Endothelial cell of umbilical vein (primary cell): ENCODE measurements around the gene EEFSEC. TPM values are rescaled to one million over a fixed set of nuclear protein-coding genes. Genes with fewer than 3 reads are reported as not detected.

Experiments used
- BruUV-seq: library from RNA; stranded (reverse); fragments of 400-500 nt; replicated peaks from 2 replicates; lab custom pipeline; 2021; lab: Mats Ljungman, UMichigan
- CTCF ChIA-PET: fragments of 300-600, 350-600 bp; sonication (Branson Sonifier 250); formaldehyde crosslinking; loops from one replicate; lab custom pipeline; 2021; ENCODE audit warnings: antibody characterized with exemption, inconsistent platforms; lab: Charles Lee
- POLR2A ChIA-PET: fragments of 300-600, 350-600 bp; sonication (Branson Sonifier 250); formaldehyde crosslinking; loops from one replicate; lab custom pipeline; 2021; ENCODE audit warnings: antibody characterized with exemption, inconsistent platforms; lab: Charles Lee
- DNase-seq: peaks from one replicate; pipeline ENCODE4 v3.0.0-alpha.2; 2011; ENCODE audit warnings: low read depth, low spot score
- FAIRE-seq: peaks from 2 replicates; lab custom pipeline; 2011; peaks lifted over from hg19 to GRCh38; lab: Jason Lieb, UNC
- H2AFZ ChIP-seq: 2 replicates; pipeline ENCODE4 v1.6.0; 2012; ENCODE audit warnings: low read depth, low read length, control low read depth, inconsistent platforms
- H3K27ac ChIP-seq: 2 replicates; pipeline ENCODE4 v1.5.1; 2011; ENCODE audit warnings: low read depth, mild to moderate bottlenecking, control low read depth, low read length, moderate library complexity; ENCODE audit not compliant: insufficient read depth
- H3K27me3 ChIP-seq, 2 experiments: 2 replicates each; pipeline versions ENCODE4 v1.6.0 to v1.6.1; 2011; ENCODE audit warnings: low read length in 2 of 2, mixed read lengths in 1 of 2; ENCODE audit not compliant: control insufficient read depth in 2 of 2, insufficient read depth in 2 of 2
- H3K36me3 ChIP-seq, 2 experiments: 2 replicates in 1 of 2; 3 replicates in 1 of 2; pipeline ENCODE4 v1.5.1; 2011; ENCODE audit warnings: low read length in 2 of 2, mild to moderate bottlenecking in 1 of 2, moderate library complexity in 1 of 2; ENCODE audit not compliant: control insufficient read depth in 2 of 2, insufficient read depth in 2 of 2; ENCODE audit errors: extremely low read depth in 1 of 2
- H3K4me1 ChIP-seq: 3 replicates; pipeline ENCODE4 v1.5.1; 2011; ENCODE audit warnings: mild to moderate bottlenecking, low read length; ENCODE audit not compliant: control insufficient read depth, insufficient read depth; ENCODE audit errors: extremely low read depth
- H3K4me2 ChIP-seq: 2 replicates; pipeline ENCODE4 v1.6.1; 2011; ENCODE audit warnings: low read length, control low read depth, mixed read lengths; ENCODE audit not compliant: insufficient read depth
- H3K4me3 ChIP-seq, 3 experiments: fragments of 200-600 bp in 1 of 3; sonication (generic), shearing (Covaris generic) in 1 of 3; replicated peaks in 1 of 3; 2 replicates each; pipeline ENCODE4 v1.5.1; 2011 to 2016; ENCODE audit warnings: control low read depth in 3 of 3, low read length in 3 of 3, mild to moderate bottlenecking in 2 of 3, inconsistent platforms in 1 of 3, low read depth in 1 of 3, moderate library complexity in 1 of 3; ENCODE audit not compliant: insufficient read depth in 1 of 3
- H3K79me2 ChIP-seq: 2 replicates; pipeline ENCODE4 v1.6.0; 2012; ENCODE audit warnings: low read length, inconsistent platforms; ENCODE audit not compliant: control insufficient read depth, insufficient read depth
- H3K9ac ChIP-seq: replicated peaks from 2 replicates; pipeline ENCODE3; 2011; ENCODE audit warnings: low read length, control low read depth; ENCODE audit not compliant: insufficient read depth; ENCODE audit errors: extremely low read depth
- H3K9me1 ChIP-seq: replicated peaks from 3 replicates; pipeline ENCODE4 v1.6.0; 2011; ENCODE audit warnings: mild to moderate bottlenecking, low read length; ENCODE audit not compliant: control insufficient read depth, insufficient read depth; ENCODE audit errors: extremely low read depth
- H3K9me3 ChIP-seq: replicated peaks from 2 replicates; pipeline ENCODE4 v1.5.1; 2012; ENCODE audit warnings: low read length, inconsistent platforms; ENCODE audit not compliant: control insufficient read depth, insufficient read depth
- H4K20me1 ChIP-seq: replicated peaks from 2 replicates; pipeline ENCODE3; 2011; ENCODE audit warnings: mild to moderate bottlenecking, low read length; ENCODE audit not compliant: control insufficient read depth, insufficient read depth; ENCODE audit errors: extremely low read depth
- EZH2 ChIP-seq: IDR thresholded peaks from 2 replicates; pipeline ENCODE4 v1.6.1; 2012; ENCODE audit warnings: borderline replicate concordance, low read depth, mild to moderate bottlenecking, moderate library complexity, low read length, inconsistent platforms; ENCODE audit not compliant: severe bottlenecking
- FOS ChIP-seq: IDR thresholded peaks from 2 replicates; pipeline ENCODE4 v1.6.1; 2011; ENCODE audit warnings: mild to moderate bottlenecking, low read length, moderate library complexity, borderline replicate concordance; ENCODE audit not compliant: insufficient read depth
- GATA2 ChIP-seq: IDR thresholded peaks from 2 replicates; pipeline ENCODE4 v1.7.0; 2011; ENCODE audit warnings: low read depth, mild to moderate bottlenecking, moderate library complexity, mixed read lengths, low read length; ENCODE audit not compliant: insufficient read length, insufficient read depth
- JUN ChIP-seq: IDR thresholded peaks from 2 replicates; pipeline ENCODE4 v1.6.1; 2011; ENCODE audit warnings: borderline replicate concordance, low read depth; ENCODE audit not compliant: insufficient read length, insufficient read depth
- POLR2AphosphoS5 ChIP-seq: IDR thresholded peaks from 2 replicates; pipeline ENCODE4 v1.6.1; 2012; ENCODE audit warnings: low read depth, mild to moderate bottlenecking, control low read depth, low read length, moderate library complexity; ENCODE audit not compliant: insufficient read depth
- dilution Hi-C: fragments of 300-500 bp; cut with MboI; formaldehyde crosslinking; loops from one replicate; pipeline ENCODE4 v1.15.0; 2019; ENCODE audit warnings: low sequenced_read_pairs; ENCODE audit not compliant: extremely low pct_ligation_motif_present
- intact Hi-C: fragments of 100-400 bp; cut with micrococcal nuclease; formaldehyde crosslinking; loops from one replicate; pipeline ENCODE4 v1.10.0; 2022
- polyA plus RNA-seq, 4 experiments: library from polyadenylated mRNA; depleted of rRNA in 3 of 4; stranded (reverse) in 3 of 4; unstranded in 1 of 4; fragments of >200 nt; gene quantifications; 2 replicates each; pipeline versions ENCODE4 v1.2.1 to v1.2.3, GENCODE V29; 2011 to 2012; ENCODE audit warnings: missing spikeins in 1 of 4
- total RNA-seq: library from RNA; stranded (reverse); gene quantifications from 2 replicates; pipeline ENCODE4 v1.2.3, GENCODE V29; 2021
- TF ChIP-seq, protein P1 (sequence below), 2 donors: IDR thresholded peaks; 1 replicate in 1 of 2; 2 replicates in 1 of 2; pipeline ENCODE4 v1.5.1; 2011; ENCODE audit warnings: low read length in 2 of 2, mild to moderate bottlenecking in 2 of 2, moderate library complexity in 2 of 2, control low read depth in 1 of 2, inconsistent platforms in 1 of 2, low read depth in 1 of 2; ENCODE audit not compliant: insufficient read depth in 1 of 2; ENCODE audit errors: extremely low read depth in 1 of 2
- TF ChIP-seq, protein P2 (sequence below): IDR thresholded peaks from 2 replicates; pipeline ENCODE4 v1.6.1; 2011; ENCODE audit not compliant: insufficient read depth, insufficient read length

The EEFSEC gene
- total and polyA plus RNA-seq, 2 donors (not counting 3 experiments of a cell fraction or from before 2014, with no cell fraction given) = 13.1 to 14.5 TPM

DNA sequence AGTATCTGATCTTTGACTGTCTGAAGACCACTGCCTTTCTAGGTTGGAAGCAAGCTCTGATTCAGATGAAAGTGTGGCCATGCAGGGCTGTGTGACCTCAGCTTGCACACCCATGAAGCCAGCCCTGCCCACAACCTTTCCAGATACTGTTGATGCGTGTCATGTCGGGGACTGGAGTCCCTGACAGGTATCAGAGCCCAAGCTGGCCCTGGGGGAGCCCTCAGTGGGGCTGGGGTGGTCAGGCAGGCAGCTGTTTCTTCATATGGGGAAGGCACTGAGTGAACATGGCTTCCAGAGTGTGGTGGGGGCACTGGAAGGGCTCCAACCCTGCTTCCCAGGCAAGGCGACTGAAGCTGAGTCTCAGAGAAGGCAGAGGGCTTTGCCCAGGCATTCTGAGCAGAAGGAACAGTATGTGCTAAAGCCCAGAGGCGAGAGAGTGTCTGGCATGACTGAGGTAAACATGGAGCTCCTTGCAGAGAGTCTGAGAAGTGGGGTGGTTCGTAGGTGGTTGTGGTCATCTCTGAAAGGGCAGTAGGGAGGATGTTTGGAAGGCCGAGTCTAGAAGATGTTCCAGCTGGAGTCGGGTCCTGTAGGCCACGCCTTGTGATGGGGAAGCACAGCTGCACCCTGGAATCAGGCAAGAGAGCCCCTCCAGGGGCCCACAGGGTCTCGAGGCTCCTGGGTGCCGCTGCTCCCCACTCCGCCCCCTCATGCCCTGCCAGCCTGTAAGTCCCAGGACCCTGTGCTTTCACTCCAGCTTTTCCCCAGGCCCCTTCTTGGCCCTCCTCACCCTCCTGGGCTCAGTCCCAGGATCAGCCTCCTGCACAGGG, 122.2 kb downstream of the EEFSEC start:
- no peaks in the 10 kb centered on the region for H3K9me1 ChIP-seq
- CTCF ChIA-PET = interaction anchor here (0.8 to 1.7 kb wide), 3 partner anchors 46 to 49 kb away, joined by 3 to 7 read pairs (median 3); no protein-coding TSS in a partner anchor
- H3K4me1 ChIP-seq = peaks cover 22% of the 10 kb centered on the region
- peak overlapping the region; percentile 15 for H2AFZ ChIP-seq
- DNase-seq = no peak
- no peaks in the 10 kb centered on the region for H3K27me3 ChIP-seq
- H3K9ac ChIP-seq = no peak overlapping the region
- H3K27ac ChIP-seq = peak overlapping the region; percentile 40
- no TSS peak for BruUV-seq
- dilution Hi-C loops (no loop called here), intact Hi-C loops (no loop called here)
- H3K9me3 ChIP-seq = no peaks in the 10 kb centered on the region
- no peaks in the 10 kb centered on the region for H3K36me3 ChIP-seq
- H3K79me2 ChIP-seq = no peaks in the 10 kb centered on the region
- H4K20me1 ChIP-seq = no peaks in the 10 kb centered on the region
- H3K4me3 ChIP-seq = no peak overlapping the region
- POLR2A ChIA-PET = no interaction called here
- TF ChIP-seq EZH2 (no peak), POLR2AphosphoS5 (no peak), GATA2 (no peak), JUN (no peak), FOS (no peak)
- TF ChIP-seq, protein P1, sequence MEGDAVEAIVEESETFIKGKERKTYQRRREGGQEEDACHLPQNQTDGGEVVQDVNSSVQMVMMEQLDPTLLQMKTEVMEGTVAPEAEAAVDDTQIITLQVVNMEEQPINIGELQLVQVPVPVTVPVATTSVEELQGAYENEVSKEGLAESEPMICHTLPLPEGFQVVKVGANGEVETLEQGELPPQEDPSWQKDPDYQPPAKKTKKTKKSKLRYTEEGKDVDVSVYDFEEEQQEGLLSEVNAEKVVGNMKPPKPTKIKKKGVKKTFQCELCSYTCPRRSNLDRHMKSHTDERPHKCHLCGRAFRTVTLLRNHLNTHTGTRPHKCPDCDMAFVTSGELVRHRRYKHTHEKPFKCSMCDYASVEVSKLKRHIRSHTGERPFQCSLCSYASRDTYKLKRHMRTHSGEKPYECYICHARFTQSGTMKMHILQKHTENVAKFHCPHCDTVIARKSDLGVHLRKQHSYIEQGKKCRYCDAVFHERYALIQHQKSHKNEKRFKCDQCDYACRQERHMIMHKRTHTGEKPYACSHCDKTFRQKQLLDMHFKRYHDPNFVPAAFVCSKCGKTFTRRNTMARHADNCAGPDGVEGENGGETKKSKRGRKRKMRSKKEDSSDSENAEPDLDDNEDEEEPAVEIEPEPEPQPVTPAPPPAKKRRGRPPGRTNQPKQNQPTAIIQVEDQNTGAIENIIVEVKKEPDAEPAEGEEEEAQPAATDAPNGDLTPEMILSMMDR (IDR thresholded peaks at IDR 0.05; ENCODE audit: extremely low read depth in 1 of 2, insufficient read depth in 1 of 2, low read depth in 1 of 2, low read length in 2 of 2) = no peak
- TF ChIP-seq, protein P2, sequence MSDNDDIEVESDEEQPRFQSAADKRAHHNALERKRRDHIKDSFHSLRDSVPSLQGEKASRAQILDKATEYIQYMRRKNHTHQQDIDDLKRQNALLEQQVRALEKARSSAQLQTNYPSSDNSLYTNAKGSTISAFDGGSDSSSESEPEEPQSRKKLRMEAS = no peak
- FAIRE-seq = no peak
- peak overlapping the region; percentile 23 for H3K4me2 ChIP-seq
